Fibroblast of pulmonary artery (primary cell): ENCODE measurements around the gene DAAM2.

Experiments used
- DNase-seq: peaks from one replicate; pipeline ENCODE4 v3.0.0-alpha.2; 2010; ENCODE audit warnings: low read depth
- H3K4me3 ChIP-seq: replicated peaks from 2 replicates; pipeline ENCODE4 v1.5.1; 2011; ENCODE audit warnings: low read depth, mild to moderate bottlenecking, control low read depth, low read length, moderate library complexity
- CTCF ChIP-seq: IDR thresholded peaks from 2 replicates; pipeline ENCODE4 v1.5.1; 2011; ENCODE audit warnings: mild to moderate bottlenecking, control low read depth, low read length, inconsistent platforms; ENCODE audit errors: missing control alignments

DAAM2 gene

GRCh38 chr6:39772559-39773273 is 19.5 kb upstream of the DAAM2 start:
- no peak for DNase-seq
- no peak for TF ChIP-seq CTCF
- H3K4me3 ChIP-seq, result no peak overlapping the region

GRCh38 chr6:39773782-39774181 is 18.4 kb upstream of the DAAM2 start:
- DNase-seq, result no peak
- no peak for TF ChIP-seq CTCF
- H3K4me3 ChIP-seq, result no peak overlapping the region

- DNase-seq, result no peak
- TF ChIP-seq CTCF, result no peak
- H3K4me3 ChIP-seq, result no peak overlapping the region
Measured at GRCh38 chr6:39776581-39776980, 15.6 kb upstream of the DAAM2 start.

- H3K4me3 ChIP-seq, result no peak overlapping the region
- TF ChIP-seq CTCF, result no peak
- DNase-seq, result no peak
Measured at GRCh38 chr6:39777218-39777617, 15.0 kb upstream of the DAAM2 start.

GRCh38 chr6:39777661-39778060 is 14.5 kb upstream of the DAAM2 start:
- no peak for TF ChIP-seq CTCF
- no peak overlapping the region for H3K4me3 ChIP-seq
- no peak for DNase-seq

GRCh38 chr6:39778581-39779255 is 13.5 kb upstream of the DAAM2 start:
- DNase-seq, result no peak
- TF ChIP-seq CTCF, result no peak

GRCh38 chr6:39785281-39785680 is 6.9 kb upstream of the DAAM2 start:
- no peak overlapping the region for H3K4me3 ChIP-seq
- no peak for DNase-seq
- TF ChIP-seq CTCF, result no peak

More at GRCh38 chr6:39778581-39779255, 13.5 kb upstream of the DAAM2 start:
- no peak overlapping the region for H3K4me3 ChIP-seq
